ENCODE measurements around the gene PLSCR3. TPM values are rescaled to one million over a fixed set of nuclear protein-coding genes. Genes with fewer than 3 reads are reported as not detected.
A peak's percentile ranks its signal among the peaks of the same experiment; 100 is the strongest.

The PLSCR3 gene
- total RNA-seq, 1 experiment from 2014 or later, result 43.8 TPM

DNA sequence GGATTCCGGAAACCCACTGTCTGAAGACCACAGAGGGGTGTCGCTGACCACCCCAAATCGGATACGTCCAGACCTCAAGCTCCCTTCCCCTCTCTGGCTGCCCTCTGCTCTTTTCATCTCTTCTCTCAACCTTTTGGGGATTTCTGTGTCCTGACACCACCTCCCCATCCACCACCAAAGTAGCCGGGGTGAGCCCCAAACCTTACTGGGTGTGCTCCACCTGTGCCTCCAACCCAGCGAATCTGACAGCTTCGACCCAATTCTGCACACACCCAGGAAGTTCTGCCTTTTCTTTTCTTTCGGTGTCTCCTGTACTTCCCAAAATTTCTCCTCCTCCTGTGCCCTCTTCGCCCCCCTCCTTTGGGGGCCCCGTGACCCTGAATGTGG, 41.8 kb downstream of the PLSCR3 start:
- Histone ChIP-seq H2AFZ (ENCODE audit: low read depth, low read length, poor library complexity, severe bottlenecking) (no peak overlapping the region), H3K27ac (ENCODE audit: low read depth, low read length) (peak overlapping the region; percentile 99), H3K27me3 (ENCODE audit: insufficient read depth, low read length) (no peaks in the 10 kb centered on the region), H3K4me2 (ENCODE audit: low read length) (peak overlapping the region; percentile 80), H3K4me3 (replicated peaks in 1 of 2; ENCODE audit: low read depth in 1 of 2, low read length in 2 of 2) (peak overlapping the region; percentile 79 to 89), H3K4me1 (ENCODE audit: control insufficient read depth in 1 of 2, insufficient read depth in 2 of 2, low read length in 2 of 2) (peaks cover 29 to 69% of the 10 kb centered on the region in 2 experiments), H3K9me2 (ENCODE audit: insufficient read depth) (no peaks in the 10 kb centered on the region), H3K79me2 (ENCODE audit: insufficient read depth, low read length) (peaks cover 32% of the 10 kb centered on the region), H3K36me3 (ENCODE audit: control insufficient read depth in 1 of 2, insufficient read depth in 2 of 2, low read length in 2 of 2) (no peaks in the 10 kb centered on the region), H4K20me1 (ENCODE audit: insufficient read depth) (0 out of 2 replicates have a peak, but pooled peaks cover 4% of the 10 kb centered on the region), H3K9ac (ENCODE audit: low read length) (peak overlapping the region; percentile 88), H3K9me3 (ENCODE audit: control insufficient read depth in 1 of 2, insufficient read depth in 1 of 2, low read depth in 1 of 2, low read length in 2 of 2) (no peaks in the 10 kb centered on the region)
- ATAC-seq (no peak), DNase-seq (ENCODE audit: low read depth, low spot score) (no peak)
- ChIA-PET RAD21 (ENCODE audit: low non-redundant PET in 1 of 2, low total read pairs in 2 of 2, uncharacterized antibody in 2 of 2, unreplicated experiment in 2 of 2) (no interaction called here), POLR2A (no interaction called here), CTCF (no interaction called here)
- intact Hi-C loops (cut with micrococcal nuclease), result loop anchor here (5.0 kb wide), 1 partner anchor 305 kb away; no protein-coding TSS in a partner anchor
- TF ChIP-seq SRF (IDR thresholded peaks at IDR 0.05; ENCODE audit: low read depth) (no peak), ELF1 (IDR thresholded peaks at IDR 0.05; ENCODE audit: borderline replicate concordance, low read depth) (no peak), ZNF274 (IDR thresholded peaks at IDR 0.05; ENCODE audit: low read depth, low read length) (no peak), POLR2A (IDR thresholded peaks at IDR 0.05; ENCODE audit: borderline replicate concordance, extremely low read depth, insufficient read depth, insufficient read length) (no peak), CEBPB (IDR thresholded peaks at IDR 0.05; ENCODE audit: low read depth) (no peak), SP1 (IDR thresholded peaks at IDR 0.05; ENCODE audit: low read depth) (no peak), EGR1 (IDR thresholded peaks at IDR 0.05; ENCODE audit: low read depth) (no peak)
- TF ChIP-seq, protein P1, sequence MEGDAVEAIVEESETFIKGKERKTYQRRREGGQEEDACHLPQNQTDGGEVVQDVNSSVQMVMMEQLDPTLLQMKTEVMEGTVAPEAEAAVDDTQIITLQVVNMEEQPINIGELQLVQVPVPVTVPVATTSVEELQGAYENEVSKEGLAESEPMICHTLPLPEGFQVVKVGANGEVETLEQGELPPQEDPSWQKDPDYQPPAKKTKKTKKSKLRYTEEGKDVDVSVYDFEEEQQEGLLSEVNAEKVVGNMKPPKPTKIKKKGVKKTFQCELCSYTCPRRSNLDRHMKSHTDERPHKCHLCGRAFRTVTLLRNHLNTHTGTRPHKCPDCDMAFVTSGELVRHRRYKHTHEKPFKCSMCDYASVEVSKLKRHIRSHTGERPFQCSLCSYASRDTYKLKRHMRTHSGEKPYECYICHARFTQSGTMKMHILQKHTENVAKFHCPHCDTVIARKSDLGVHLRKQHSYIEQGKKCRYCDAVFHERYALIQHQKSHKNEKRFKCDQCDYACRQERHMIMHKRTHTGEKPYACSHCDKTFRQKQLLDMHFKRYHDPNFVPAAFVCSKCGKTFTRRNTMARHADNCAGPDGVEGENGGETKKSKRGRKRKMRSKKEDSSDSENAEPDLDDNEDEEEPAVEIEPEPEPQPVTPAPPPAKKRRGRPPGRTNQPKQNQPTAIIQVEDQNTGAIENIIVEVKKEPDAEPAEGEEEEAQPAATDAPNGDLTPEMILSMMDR (IDR thresholded peaks at IDR 0.05 in 2 of 3, conservative IDR thresholded peaks at IDR 0.05 in 1 of 3; ENCODE audit: borderline replicate concordance in 1 of 3, insufficient read depth in 1 of 3, low read depth in 2 of 3, low read length in 2 of 3), result peak in 1 of 3 experiments; percentile 73; a peak in 2 of 6 replicates
- TF ChIP-seq, protein P2, sequence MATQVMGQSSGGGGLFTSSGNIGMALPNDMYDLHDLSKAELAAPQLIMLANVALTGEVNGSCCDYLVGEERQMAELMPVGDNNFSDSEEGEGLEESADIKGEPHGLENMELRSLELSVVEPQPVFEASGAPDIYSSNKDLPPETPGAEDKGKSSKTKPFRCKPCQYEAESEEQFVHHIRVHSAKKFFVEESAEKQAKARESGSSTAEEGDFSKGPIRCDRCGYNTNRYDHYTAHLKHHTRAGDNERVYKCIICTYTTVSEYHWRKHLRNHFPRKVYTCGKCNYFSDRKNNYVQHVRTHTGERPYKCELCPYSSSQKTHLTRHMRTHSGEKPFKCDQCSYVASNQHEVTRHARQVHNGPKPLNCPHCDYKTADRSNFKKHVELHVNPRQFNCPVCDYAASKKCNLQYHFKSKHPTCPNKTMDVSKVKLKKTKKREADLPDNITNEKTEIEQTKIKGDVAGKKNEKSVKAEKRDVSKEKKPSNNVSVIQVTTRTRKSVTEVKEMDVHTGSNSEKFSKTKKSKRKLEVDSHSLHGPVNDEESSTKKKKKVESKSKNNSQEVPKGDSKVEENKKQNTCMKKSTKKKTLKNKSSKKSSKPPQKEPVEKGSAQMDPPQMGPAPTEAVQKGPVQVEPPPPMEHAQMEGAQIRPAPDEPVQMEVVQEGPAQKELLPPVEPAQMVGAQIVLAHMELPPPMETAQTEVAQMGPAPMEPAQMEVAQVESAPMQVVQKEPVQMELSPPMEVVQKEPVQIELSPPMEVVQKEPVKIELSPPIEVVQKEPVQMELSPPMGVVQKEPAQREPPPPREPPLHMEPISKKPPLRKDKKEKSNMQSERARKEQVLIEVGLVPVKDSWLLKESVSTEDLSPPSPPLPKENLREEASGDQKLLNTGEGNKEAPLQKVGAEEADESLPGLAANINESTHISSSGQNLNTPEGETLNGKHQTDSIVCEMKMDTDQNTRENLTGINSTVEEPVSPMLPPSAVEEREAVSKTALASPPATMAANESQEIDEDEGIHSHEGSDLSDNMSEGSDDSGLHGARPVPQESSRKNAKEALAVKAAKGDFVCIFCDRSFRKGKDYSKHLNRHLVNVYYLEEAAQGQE (IDR thresholded peaks at IDR 0.05; ENCODE audit: low read depth), result no peak
- BruUV-seq (replicated peaks), result TSS peak; percentile 67
